ENCODE data around the gene PGAP2.
"Not testable (repeated sequence)": the region's sequence is repeated elsewhere in the genome, so short reads cannot be mapped to it uniquely, and the experiment has no call there.

Gene PGAP2

DNA sequence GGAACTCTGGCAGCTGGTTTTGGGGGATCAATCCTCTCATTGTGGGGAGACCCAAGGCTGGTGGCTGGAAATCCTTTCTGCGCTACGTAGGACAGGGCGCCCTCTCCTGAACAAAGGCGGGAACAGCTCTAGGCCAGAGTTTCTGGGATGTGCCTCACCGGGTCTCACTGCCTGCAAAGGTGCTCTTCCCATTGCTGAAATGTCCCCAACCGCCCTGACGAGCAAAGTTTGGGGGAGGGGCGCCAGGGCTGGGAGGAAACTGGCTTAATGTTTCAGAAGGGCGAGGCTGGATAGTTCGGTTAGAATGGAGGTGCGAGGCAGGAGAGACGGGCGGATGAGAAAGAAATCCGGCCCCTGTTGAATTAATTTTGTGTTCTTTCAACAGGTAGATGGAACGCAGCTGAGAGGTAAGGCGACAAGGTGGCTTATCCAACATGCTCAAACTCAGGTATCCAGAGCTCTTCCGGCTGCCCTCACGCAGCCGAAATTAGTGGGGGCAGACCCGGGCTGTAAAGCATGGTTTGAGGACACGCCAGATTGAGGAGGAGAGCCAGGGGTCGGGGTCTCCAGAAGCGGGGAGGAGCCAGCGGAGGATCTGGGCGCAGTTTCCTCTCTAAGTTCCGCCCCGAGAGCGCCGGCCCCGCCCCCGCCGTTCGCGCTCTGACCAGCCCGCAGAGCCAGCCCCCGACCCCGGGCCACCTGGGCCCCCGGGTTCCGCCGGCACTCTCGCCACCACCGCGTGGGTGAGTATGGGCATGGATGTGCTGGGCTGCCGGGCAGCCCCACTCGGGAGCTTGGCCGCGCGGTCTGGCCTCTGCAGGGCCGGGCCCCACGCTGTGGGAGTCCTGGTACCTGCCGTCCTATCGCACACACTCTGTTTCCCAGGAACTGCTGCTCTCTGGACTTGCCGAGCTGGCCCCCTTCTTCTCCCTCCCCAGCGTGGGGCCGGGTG lies at the start of gene PGAP2:
TSS of gene PGAP2 (plus strand) at position 652 of the 952 bp plus-strand sequence. CDS start 2,700 bp downstream, outside the sequence.
- no peak for DNase-seq

DNA sequence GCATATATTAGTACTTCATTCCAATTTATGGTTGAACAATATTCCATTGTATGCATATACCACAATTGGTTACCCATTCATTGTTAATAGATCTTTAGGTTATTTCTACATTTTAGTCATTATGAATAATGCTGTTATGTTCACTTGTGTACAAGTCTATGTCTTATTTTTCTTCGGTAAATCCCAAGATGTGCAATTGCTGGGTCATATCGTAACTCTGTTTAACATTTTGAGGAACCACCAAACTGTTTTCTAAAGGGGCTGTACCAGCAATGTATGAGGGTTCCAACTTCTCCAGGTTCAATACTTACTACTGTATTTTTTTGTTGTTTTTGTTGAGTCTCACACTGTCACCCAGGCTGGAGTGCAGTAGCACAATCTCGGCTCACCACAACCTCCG lies 44.1 kb upstream of the PGAP2 start:
- DNase-seq: no peak

DNA sequence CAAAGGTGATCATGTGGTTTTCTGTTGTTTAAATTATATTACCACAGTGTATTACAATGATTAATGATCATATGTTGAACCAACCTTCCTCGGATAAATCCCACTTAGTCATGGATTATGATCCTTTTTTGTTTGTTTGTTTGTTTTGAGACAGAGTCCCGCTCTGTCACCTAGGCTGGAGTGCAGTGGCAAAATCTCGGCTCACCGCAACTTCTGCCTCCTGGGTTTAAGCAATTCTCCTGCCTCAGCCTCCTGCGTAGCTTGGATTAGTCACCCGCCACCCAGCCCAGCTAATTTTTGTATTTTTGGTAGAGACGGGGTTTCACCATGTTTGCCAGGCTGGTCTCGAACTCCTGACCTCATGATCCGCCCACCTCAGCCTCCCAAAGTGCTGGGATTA lies 41.5 kb upstream of the PGAP2 start:
- DNase-seq: not testable (repeated sequence)

DNA sequence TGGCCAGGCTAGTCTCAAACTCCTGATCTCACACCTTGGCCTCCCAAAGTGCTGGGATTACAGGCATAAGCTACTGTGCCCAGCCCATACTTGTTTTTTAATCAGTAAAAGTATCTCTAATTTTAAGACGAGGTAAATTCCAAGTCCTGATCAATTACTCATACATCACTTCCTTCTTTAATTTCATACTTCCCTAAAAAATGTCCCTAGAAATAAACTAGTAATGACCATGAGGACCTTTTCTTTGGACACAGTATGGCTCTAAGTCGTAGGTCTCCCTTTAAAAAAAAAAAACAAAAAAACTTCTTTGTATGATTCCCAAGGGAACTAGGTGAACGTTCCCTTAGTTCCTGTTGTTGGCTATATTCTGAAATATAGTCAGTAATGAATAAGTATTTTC lies 40.8 kb upstream of the PGAP2 start:
- DNase-seq: no peak

DNA sequence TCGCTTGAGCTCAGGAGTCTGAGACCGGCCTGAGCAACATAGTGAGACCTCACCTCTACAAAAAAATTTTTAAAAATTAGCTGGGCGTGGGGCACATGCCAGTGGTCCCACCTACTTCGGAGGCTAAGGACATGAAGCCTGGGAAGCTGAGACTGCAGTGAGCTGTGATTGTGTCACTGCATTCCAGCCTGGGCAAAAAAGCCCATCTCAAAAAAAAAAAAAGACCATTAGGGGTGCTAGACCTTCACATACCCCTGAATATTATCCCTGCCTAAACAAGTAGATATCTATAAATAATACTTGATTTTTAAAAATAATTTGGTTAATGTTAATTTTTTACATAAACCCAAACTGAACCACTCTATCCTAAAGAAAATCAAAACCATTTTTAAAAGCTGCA lies 35.2 kb upstream of the PGAP2 start:
- DNase-seq: no peak

DNA sequence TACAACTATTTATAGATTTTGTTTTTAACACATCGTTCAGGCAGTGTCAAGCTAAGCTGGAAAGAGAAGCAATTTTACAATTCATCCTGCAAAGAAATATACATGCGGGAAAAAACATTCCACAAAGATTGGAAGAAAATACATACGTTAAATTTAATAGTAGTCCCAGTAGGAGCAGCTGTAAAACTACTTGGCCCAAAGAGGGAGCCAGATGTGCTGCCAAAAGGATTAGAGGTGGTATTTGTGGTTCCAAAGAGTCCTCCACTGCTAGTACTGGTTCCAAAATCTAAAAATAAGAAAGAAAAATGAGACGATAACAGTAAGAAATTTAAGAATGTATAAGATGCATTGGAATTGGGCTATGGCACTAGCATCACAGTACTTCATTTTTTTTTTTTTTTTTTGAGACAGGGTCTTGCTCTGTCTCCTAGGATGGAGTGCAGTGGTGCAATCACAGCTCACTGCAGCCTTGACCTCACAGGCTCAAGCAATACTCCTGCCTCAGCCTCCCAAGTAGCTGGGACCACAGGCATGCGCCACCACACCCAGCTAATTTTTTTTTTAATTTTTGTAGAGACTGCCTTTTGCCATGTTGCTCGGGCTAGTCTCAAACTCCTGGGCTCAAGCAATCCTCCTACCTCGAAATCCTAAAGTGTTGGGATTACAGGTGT lies 32.5 kb upstream of the PGAP2 start:
- no peak for DNase-seq

DNA sequence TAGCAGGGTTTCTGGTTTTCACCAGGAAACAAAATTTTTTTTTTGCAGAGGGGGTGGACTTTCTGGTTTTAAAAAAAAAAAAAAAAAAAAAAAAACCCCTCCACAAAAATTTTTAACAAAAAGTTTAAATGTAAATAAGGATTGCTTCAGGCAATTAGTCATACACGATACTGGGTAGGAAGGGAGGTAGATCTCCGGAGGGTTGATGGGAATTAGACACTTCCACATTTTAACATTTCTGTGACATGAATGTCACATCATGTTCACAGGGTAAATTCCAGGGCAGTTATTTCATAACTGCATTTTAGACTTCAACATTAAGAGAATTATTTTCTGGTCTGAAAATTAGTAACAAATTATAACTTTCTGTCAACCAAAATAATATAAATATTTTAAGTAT lies 26.9 kb upstream of the PGAP2 start:
- no peak for DNase-seq

DNA sequence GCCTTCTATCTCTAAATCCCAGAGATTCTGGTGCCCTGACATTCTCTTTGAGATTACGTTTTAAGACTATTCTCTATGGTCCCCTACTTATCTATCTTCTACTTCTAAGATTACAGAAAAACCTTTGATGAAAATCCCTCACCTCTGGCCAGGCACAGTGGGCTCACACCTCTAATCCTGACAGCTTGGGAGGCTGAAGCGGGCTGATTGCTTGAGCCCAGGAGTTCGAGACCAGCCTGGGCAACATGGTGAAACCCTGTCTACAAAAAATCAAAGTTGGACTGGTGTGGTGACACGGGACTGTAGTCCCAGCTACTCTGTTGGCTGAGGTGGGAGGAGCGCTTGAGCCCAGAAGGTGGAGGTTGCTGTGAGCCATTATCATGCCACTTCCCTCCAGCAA lies 25.4 kb upstream of the PGAP2 start:
- no peak for DNase-seq

DNA sequence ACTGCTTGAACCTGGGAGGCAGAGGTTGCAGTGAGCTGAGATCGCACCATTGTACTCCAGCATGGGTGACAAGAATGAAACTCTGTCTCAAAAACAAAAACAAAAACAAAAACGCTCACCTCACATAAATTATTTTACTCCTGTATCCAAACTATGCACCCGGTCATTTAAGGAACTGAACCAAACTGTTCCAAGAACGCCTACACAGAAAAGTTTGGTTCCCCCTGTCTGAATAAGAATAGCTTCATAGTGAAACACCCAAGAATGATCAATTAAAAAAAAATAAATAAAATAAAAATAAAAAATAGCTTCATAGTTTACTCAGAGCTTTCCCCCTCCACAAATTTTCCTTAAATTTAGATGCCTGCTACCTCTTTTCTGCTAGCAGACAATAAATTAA lies 24.7 kb upstream of the PGAP2 start:
- DNase-seq: no peak

DNA sequence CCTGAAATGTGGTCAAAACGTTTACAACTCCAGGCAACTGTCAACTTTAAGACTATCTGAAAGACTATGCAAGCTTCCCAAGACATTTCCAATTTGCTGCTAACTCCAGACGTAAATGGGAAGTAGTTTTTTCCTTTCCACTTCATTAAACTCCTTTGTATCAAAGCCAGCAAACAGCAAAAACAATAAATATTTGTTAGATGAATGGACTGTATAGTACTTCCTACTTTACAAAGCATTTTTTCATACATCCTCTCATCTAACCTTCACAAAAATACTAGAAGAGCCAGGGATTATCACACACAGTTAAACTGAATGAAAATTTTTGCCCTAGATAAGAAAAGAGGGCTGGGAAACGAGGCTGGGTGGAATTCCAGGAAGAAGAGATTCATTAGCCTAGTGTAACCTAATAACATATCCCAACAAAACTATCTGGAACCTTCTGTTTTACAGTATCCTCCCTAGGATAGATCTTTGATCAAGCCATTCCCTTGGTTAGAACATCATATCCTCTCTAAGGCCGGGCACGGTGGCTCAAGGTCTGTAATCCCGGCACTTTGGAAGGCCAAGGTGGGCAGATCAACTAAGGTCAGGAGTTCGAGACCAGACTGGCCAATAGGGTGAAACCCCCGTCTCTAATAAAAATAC lies 21.5 kb upstream of the PGAP2 start:
- no peak for DNase-seq

DNA sequence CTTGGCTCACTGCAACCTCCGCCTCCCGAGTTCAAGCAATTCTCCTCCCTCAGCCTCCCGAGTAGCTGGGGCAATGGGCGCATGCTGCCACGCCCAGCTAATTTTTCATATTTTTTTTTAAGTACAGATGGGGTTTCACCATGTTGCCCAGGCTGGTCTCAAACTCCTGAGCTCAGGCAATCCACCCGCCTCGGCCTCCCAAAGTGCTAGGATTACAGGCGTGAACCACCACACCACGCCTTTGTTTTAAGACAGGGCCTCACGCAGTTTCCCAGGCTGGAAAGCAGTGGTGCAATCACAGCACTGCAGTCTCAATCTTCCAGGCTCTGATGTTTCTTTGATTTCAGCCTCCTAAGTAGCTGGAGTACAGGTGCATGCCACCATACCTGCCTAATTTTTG lies 14.0 kb upstream of the PGAP2 start:
- DNase-seq: not testable (repeated sequence)

DNA sequence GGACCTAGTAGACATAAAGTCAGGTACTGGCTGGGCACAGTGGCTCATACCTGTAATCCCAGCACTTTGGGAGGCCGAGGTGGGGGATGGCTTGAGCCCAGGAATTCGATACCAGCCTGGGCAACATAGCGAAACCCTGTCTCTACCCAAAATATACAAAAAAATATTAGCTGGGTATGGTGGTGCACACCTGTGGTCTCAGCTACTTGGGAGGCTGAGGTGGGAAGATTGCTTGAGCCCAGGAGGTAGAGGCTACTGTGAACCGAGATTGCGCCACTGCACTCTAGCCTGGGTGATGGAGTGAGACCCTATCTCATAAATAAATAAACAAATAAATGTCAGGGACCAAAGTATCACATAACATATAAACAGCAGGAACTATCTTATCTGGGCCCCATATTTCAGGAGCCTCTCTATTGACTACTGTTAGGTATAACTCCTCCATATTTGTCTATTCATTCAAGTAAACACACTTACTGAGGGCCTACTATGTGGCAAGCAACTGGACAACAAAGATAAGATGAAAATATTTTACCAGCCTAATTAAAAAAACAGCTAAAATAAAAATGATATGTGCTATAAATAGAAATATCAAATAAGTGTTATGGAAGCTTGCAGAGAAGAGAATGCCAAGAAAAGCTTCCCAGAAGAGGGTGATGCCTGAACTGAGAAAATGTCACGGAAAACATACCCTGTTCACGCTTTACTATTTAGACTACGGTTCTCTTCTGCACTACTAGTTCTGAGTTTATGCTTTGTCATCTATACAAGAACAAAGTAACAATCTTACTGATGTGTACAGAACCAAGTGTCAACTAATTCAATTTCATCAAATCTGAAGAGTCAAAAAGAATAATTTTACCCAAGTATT lies 13.0 kb upstream of the PGAP2 start:
- DNase-seq: no peak

DNA sequence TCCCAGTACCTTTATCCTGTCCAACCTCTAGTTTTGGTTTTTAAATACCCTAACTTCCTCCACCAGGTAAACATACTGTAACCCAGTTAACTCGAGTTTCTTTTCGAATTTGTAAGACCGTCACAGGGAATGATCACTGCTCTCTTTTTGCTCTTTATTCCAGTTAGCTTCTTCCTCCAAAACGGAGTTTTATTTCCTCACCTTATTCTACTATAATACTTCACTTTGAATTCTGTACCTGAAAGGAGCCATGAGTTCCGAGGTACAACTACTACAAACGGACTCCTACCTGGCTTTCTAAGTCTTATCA lies 12.4 kb upstream of the PGAP2 start:
- DNase-seq: no peak

DNA sequence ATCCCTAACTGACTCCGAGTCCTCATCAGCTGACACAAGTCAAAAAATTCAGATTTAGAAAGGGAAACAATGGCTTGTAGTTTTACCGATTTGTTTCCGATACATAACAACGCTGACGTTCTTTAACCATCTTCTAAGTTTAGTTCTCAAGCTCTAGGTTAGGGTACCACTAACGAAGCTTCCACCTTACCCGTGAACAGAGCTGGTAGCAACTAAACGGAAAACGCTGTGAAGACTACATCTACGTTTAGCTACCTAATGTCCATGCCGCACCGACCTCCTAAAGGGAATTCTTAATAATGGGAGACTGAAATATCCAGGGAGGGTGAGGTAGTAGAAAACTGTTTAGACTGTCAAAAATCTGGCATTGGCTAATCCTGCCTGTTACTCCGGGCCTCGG lies 12.0 kb upstream of the PGAP2 start:
- no peak for DNase-seq

DNA sequence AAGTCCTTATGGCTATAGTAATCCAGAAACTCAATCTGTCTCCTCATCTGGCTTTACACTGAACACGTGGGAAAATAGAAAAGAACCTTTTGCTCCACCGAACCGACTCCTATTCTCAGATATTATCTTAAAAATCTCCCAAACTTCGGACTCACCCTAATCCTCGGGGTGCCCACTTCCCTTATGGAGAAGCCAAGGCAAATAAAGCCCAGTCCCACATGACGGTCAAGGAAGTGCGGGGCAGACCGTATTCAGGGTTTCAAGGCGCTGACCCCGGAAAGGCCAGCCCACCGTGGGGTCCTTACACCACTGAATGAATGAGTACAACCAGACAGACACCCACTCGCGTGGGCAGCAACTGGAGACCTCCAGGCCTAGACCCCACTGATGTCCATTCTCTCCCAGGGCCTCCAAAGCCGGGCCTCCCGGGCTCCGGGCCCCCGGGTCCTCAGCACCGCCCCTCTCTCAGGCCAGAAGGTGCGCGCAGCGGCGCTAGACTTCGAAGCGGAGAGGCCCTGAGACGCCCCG lies 11.5 kb upstream of the PGAP2 start:
- no peak for DNase-seq

DNA sequence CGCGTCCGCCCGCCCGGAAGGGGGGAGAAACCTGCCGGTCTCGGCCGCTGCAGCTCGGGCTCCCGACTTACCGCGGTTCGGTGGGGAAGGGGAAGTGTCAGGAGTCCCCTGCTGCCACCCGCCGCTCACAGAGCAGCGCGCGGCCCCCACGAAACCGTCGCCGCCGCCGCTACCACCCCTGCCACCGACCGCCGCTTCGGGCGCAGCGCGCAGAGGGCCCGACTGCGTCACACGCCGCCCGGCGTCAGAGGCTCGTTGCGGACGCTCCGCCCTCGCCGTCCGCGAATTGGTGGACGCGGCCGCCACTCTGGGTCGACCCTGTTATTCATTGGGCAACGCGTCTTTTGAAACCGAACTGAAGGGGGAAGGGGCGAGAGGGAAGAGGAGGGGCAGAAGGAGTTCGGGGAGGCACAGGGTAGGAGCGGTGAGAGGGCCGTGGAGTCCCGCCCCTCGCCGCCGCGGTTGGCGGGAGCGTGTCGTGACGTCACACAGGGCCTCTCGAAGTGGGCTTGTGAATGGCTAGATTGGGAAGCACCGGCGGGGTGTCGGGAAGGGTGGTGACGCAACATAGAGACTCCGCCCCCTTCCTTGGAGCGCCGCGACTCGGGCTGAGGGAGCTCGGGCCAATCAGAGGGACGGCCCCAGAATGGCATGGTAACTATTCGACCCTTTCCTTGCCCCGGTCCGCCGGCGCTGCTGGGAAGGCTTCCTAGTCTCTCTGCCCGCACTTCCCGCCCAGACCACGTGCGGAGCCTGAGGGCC lies 10.8 kb upstream of the PGAP2 start, which contains the start of gene NUP98:
TSS of gene NUP98 (minus strand) at position 226 of the 762 bp plus-strand sequence. CDS start 15,437 bp downstream, outside the sequence.
- peak; percentile 96 for DNase-seq

DNA sequence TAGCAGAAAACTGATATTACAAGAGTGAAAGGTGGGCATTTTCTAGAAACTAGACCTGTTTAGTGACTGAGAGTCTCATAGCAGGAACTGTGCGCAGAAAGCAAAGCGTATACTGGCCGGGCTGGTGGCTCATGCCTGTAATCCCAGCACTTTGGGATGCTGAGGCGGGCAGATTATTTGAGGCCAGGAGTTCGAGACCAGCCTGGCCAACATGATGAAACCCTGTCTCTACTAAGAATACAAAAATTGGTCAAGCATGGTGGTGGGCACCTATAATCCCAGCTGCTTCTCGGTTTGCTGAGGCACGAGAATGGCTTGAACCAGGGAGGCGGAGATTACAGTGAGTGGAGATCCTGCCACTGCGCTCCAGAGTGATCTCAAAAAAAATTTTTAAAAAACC lies 9.2 kb upstream of the PGAP2 start:
- DNase-seq: no peak

DNA sequence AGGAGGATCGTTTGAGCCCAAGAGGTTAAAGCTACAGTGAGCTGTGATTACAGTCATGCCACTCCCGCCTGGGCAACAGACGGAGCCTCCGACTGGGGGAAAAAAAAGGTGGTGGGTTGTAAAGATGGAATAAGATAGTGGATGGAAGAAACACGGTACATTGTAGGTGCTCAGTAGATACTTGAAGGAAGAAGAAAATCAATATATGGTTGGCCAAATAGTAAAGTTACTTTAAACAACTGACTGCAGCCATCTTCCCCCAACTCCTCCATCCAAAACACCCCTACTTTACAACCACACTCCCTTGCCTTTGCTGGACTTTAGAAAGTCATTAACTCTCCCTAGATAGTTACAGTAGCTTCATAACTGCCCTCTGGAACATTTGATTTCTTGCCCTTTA lies 8.5 kb upstream of the PGAP2 start:
- no peak for DNase-seq

DNA sequence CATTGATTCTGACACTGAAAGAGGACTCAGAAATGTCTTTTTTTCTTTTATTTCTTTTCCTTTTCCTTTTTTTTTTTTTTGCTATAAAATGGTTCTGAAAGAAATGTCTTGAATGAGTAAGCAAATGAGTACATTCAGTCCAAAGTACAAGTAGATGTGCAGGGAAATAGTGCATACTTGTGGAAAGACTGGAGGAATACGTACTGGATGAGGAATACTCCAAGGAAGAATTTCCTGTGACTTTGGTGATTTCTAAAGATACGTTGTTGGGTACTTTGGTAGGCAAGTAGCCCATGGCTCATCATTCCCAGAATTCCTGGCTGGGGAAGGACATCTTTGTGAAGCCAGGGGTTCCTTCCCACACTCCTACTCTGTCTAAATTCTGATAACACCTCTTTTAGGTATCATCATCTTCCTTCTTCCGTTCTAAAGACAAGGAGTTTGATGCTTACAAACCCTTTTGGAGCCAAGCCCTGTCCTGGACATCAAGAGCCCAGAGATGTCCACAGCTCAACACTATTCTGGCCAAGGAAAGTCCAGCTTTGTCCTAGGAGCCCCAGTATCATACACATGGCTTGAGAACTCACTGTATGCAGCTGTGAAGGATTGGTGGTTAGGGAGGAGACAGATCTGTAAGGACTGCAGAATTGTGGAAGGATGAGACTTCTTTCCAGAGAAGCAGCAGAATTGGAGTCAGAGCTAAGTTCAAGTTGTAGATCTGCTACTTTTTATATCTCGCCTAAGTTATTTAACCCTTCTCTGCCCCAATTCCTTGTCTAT lies 6.2 kb upstream of the PGAP2 start:
- DNase-seq: no peak

DNA sequence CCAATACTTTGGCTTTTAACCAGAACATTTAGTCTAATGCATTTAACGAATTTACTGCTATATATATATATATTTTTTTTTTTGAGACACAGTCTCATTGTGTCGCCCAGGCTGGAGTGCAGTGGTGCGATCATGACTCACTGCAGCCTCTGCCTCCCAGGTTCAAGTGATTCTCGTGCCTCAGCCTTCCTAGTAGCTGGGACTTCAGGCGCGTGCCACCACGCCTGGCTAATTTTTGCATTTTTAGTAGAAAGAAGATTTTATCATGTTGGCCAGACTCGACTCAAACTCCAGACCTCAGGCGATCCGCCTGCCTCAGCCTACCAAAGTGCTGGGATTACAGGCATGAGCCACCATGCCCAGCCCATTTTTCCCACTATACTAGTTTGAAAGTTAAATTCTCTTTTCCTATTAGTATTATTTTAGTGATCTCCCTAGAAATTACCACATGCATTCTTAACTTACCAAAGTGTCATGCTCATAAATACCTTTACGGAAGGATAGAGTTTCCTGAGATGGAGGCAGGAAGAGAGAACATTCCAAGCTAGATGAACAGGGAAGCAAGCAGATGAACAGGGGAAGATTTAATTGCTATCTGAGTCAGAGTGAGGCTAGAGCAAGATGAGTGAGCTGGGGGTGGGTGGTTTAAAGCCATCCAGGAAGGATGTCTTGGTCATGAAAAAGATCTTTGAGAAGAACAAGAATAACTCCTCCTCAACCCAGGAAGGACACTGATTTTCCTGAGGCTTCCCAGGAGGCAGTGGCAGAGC lies 4.4 kb upstream of the PGAP2 start:
- DNase-seq: no peak

Data from GOT3 (cell line).